Endothelial cell of hepatic sinusoid (primary cell): ENCODE data around the gene APBB1IP.
"Not testable (repeated sequence)": the region's sequence is repeated elsewhere in the genome, so short reads cannot be mapped to it uniquely, and the experiment has no call there.

Experiments
- in situ Hi-C: cut with HindIII; loops from 2 replicates; pipeline ENCODE4 v1.10.0; 2017; ENCODE audit warnings: low sequenced_read_pairs

APBB1IP gene

DNA sequence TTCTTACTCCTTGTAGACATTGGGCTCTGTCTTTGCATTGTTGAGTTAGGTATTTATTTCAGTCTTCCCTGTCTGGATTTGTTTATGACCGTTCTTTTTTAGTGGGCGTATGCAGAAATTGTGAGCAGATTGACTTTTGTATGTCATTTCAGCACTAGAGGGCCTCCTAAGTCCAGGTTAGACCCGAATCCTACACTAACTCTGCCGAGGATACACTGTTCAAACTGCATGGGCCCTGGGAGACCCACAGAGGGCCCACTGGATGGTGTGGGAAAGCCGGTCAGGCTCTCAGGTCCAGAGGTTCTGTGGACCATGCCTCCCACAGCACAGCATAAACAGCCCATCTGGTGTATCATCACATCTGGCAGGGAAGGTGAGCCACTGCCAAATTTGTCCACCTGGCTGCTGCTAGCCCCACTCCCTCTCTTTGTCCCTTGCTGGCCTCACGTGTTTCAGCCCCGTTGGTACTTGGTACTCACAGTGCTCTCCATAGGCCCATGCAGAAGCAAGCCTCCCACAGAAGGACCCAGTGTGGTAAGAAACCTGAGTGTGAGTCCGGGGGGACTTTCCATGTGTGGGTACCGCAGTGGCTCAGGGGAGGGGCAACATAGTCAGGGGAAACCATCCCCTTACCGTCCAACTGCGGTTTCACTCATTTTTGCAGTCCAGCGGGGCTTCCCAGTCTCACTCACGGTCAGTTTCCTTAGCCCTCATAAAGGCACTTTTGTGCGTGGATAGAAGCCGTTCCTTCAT, 112.8 kb downstream of the APBB1IP start:
- in situ Hi-C loops = no loop called here

DNA sequence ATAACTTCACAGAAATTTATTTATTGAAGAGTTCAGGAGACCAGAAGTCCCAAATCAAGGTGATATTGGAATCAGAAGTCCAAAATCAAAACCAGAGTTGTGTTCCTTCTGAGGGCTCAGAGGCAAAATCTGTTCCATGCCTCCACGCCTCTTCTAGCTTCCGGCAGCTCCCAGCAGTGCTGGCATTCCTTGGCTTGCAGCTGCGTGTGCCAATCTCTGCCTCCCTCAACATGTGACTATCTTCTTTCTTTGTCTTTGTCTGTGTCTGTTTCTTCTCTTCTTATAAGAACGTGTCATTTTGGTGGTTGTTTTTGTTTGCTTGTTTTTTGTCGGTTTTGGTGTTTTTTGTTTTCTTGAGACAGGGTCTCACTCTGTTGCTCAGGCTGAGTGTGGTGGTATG, 116.1 kb downstream of the APBB1IP start:
- in situ Hi-C loops = no loop called here

DNA sequence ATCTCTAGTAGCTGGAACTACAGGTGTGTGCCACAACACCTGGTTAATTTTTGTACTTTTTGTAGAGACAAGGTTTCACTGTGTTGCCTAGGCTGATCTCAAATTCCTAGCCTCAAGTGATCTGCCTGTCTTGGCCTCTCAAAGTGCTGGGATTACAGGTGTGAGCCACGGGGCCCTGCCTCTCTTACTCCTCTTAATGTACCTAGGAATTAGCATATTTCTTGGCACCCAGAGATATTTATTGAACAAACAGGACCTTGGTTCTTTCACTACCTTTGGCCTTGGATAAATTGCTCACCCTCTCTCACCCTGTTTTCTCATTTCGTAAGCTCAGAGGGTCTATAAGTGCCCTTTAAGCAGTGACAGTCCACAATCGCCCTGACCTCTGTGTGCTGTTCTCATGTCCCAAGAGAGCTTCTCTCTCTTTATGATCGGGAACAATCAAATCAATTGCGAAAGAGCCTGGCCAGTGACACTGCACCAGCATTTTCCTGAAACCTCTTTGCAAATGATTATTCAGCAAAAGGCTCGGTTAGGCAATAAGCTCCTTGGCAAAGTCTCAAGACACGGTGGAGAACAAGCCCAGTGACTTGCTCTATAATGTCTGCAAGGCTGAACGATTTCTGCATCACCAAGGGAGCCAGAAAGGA, 117.7 kb downstream of the APBB1IP start:
- in situ Hi-C loops = no loop called here

DNA sequence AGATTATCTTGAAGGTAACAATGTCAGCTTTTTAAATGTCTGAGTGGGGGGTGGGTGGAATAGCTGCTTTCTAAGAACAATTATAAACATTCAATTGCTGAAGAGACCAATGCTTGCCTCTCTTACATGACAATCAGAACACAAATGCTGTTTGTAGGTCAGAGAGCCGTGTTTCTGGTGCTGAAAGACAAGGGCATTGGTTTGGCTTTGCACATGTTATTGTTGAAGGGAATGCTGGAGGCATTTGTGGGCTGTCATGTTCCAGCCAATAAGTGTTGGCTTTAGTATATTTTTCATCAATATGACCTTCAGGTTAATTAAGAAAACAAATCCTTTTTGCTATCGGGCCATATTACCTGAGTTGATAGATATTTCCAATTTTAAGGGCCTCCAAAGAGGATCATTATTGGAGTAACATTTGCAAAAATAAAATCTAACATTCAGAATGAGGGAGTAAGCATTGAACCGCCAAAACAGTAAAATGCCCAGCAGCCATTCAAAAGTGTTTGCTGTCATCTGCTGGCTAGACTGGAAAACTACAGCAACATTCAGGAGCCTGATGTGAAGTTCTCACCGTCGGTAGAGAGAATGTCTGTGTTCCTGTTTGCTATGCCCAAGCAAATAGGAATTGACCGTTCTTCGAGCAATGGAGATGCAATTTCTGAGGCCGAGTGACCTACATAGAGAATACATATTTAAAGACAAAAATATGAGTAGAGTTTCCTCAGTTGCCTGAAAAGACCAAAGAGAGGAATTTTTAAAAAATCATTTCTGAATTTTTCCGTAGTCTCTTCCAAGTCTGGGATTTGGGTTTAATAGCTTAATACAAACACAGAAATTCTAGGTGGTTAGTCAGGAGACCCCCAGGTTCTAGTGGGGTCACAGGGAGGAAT, 118.9 kb downstream of the APBB1IP start:
- in situ Hi-C loops = no loop called here

DNA sequence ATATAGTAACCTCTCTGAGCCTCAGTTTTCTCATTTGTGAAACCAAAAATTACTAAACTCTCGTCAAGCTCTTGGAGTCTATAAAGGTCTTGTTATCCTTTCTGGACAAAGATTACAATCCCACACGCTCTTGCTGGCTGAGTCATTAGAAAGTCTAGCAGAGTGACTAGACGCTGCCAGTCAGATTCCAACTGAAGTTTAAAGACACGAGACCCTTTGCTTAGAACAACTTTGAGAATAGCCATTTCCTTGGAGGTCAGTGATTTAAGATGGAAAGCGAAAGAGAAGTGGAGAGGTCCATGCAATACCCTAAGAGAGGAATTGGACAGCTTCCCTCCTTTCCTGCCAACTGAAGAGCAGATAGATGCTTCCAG, 119.5 kb downstream of the APBB1IP start:
- in situ Hi-C loops = no loop called here

DNA sequence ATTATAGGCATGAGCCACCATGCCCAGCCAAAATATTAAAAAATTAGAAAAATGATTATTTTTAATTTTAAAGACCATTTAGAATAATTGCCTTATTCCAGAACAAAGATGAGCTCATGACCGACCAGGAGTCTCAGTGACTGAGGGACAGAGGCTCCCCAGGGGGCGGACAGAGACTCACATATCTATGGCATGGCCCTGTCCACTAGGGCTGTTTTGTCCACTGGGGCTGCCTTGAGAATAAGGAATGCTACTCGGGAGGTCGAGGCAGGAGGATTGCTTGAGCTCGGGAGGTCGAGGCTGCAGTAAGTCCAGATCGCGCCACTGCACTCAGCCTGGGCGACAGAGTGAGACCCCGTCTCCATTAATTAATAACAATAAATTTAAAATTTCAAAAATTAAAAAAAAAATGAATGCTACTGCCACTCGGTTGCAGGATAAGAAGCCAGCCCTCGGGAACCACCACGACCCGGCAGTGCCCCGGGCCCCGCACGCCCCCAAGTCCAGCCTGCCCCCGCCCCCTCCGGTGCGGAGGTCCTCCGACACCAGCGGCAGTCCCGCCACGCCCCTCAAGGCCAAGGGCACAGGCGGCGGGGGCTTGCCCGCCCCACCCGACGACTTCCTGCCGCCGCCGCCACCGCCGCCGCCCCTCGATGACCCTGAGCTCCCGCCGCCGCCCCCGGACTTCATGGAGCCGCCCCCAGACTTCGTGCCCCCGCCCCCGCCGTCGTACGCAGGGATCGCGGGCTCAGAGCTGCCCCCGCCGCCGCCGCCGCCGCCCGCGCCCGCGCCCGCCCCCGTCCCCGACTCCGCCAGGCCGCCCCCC, 128.6 kb downstream of the APBB1IP start:
- in situ Hi-C loops = no loop called here

DNA sequence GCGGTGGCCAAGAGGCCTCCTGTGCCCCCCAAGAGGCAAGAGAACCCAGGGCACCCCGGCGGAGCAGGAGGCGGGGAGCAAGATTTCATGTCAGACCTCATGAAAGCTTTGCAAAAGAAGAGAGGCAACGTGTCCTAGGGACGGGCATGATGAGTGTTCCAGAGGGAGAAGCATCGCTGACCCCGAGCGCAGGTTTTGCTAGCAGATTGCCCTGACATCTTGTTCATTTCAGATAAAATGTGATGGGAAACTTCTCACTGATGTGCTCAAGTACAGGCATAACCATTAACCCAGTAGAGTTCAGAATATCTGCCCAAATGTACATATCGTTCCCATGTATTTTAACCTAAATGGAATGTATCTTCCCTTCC, 129.2 kb downstream of the APBB1IP start:
- in situ Hi-C loops = no loop called here

DNA sequence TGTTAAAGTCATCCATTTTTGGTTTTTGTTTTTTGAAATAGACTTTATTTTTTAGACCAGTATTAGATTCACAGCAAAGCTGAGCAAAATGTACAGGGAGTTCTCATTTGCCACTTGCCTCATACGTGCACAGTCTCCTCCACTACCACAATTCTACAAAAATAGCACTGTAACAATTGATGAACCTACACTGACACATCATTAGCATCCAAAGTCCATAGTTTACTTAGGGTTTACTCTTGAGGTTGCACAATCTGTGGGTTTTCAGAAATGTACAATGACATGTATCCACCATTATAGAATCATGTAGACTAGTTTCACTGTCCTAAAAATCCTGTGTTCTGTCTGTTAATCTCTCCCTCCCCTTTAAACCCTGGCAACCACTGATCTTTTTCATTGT, 133.5 kb downstream of the APBB1IP start:
- in situ Hi-C loops = no loop called here

DNA sequence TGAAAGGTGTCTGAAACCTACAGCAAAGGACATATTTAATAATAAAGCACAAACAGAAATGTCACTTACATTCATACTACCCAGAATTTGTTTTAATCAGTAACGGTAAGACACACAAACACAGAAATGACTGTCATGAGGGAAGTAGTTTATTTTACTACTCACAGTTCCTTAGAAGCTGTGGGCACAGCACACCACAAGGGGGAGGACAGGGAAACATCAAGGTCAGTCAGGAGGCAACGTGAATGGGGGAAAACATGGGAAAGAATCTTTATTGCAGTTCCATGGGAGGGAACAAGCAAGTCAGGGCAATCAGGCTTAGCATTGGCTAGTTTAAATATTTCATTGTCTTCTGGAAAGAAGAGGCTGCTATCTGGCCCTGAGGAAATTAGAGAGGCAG, 135.5 kb downstream of the APBB1IP start:
- in situ Hi-C loops = no loop called here

DNA sequence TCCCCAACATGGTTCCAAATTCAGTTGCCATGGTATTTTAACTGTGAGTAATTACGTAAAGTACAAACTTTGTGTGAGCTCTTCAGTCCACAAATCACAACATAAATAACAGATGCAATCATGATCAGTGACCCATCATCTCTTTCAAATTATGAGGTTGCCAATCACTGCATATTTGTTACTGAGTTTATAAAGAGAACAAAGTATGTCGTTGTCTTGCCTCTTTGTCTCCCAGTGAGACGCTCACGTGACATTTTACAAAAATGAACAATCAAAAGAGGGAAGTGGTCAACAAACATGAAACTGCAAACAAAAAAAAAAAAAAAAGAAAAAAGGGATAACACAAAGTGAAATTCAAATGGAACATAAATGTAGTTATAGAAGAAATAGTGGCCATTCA, 136.6 kb downstream of the APBB1IP start:
- in situ Hi-C loops = no loop called here

DNA sequence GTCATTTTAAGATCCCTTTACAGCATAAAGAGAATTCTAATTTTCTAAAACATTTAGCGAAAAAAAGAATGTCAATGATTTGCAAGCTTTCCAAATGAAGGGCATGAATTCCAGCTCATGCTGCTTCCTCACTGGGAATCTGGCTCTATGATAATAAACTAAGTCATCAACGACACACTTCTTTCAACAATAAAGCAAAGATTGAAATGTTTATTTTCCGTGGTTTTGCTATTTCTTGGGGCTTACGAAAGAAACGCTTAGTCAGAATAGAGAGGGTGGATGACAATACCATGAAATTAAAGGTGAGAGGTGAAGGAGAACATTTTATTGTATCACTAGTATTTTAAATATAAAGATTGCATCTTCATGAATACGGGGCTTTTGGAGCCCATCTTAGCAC, 140.2 kb downstream of the APBB1IP start:
- in situ Hi-C loops = not testable (repeated sequence)

DNA sequence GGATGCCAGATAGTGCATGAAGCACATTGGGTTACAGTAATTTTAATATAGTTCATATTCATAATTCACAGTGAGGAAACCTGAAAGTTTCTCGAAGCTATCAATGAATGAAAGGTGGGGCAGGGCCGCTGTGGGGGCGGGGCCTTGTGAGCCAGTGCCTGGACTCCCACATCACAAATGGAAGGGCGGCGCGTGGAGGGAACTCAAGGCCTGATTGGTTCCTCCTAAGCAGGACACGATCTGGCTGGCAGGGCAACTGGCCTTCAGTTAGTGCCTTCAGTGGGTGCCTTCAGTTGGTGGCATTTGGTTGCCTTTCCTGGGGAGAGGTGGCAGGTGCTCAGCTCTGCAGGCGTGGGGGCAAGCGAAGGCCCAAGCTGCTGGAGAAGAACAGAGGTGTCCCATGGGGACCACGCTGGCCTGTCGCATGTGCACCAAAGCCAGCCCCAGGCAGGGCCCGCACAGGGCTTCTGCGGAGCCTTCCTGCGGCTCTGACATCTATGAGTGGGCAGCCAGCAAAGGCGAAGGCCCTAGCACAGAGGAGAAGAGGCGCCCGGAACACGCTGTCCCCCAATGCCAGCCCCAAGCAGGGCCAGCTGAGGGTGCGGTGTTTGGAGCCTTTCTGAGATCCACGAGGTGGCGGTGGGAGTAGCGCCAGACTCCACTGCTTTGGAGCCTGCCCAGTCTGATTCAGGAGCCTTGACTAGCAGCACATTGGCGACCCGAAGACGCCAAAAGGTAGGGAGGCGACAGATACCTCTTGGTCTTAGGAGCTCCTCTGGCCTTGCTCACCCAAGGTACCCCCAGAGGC, 141.3 kb downstream of the APBB1IP start:
- in situ Hi-C loops = no loop called here

DNA sequence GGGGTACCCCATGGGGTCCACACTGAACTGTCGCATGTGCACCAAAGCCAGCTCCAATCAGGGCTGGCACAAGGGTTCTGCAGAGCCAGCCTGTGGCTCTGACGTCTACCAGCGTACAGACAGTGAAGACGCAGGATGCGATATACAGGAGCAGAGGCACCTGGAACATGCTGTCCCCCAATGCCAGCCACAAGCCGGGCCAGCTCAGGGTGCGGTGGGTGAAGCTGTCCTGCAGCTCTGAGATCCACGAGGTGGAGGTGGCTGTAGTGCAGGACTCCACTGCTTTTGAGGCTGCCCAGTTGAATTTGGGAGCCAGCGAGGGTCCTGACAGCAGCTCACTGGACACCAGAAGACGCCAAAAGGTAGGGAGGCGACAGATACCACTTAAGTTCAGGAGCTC, 148.1 kb downstream of the APBB1IP start:
- in situ Hi-C loops = no loop called here

DNA sequence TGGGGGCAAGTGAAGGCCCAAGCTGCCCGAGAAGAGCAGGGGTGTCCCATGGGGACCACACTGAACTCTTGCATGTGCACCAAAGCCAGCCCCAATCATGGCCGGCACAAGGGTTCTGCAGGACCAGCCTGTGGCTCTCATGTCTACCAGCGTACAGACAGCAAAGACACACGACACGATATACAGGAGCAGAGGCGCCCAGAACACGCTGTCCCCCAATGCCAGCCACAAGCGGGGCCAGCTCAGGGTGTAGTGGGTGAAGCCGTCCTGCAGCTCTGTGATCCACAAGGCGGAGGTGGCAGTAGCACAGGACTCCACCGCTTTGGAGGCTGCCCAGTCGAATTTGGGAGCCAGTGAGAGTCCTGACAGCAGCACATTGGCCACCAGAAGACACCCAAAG, 150.5 kb downstream of the APBB1IP start:
- in situ Hi-C loops = no loop called here

DNA sequence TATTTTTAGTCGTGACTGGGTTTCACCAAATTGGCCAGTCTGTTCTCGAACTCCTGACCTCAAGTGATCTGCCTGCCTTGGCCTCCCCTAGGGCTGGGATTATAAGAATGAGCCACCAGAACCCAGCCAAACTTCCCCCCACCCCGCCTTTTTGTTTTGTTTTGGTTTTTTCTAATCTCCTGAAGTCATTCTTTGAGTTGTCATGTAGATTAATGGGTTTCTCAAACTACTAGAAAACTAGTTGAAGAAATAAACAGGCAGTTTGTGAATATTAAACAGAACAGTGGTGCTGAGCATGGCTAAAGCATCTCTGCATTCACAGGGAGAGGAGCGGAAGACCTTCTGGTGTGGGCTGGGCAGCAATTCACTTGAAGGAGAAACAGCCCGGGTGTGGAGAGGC, 151.7 kb downstream of the APBB1IP start:
- in situ Hi-C loops = not testable (repeated sequence)

DNA sequence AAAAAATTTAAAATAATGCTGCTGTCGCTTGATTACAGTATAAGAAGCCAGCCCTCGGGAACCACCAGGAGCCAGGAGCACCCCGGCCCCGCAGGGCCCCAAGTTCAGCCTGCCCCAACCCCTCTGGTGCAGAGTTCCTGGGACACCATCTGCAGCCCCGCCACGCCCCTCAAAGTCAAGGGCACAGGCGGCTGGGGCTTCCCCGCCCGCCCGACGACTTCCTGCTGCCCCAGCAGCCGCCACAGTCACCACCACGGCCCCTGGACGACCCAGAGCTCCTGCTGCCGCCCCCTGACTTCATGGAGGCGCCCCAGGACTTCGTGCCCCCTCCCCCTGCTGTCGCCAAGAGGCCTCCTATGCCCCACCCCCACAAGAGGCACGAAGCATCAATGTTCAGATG, 155.8 kb downstream of the APBB1IP start:
- in situ Hi-C loops = no loop called here

DNA sequence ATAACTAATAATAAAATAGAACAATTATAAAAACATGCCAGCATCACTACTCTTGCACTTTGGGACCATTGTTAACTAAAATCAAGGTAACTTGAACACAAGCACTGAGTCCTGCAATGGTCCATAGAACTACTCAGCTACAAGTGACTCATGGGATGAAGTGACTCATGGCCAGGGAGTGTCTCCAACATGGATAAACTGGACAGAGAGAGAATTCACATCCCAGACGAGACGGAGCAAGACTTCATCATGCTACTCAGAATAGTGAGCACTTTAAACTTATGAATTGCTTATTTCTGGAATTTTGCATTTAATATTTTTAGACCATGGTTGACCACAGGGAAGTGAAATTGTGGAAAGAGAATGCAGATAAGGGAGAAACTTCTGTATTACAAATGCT, 165.1 kb downstream of the APBB1IP start:
- in situ Hi-C loops = not testable (repeated sequence)

DNA sequence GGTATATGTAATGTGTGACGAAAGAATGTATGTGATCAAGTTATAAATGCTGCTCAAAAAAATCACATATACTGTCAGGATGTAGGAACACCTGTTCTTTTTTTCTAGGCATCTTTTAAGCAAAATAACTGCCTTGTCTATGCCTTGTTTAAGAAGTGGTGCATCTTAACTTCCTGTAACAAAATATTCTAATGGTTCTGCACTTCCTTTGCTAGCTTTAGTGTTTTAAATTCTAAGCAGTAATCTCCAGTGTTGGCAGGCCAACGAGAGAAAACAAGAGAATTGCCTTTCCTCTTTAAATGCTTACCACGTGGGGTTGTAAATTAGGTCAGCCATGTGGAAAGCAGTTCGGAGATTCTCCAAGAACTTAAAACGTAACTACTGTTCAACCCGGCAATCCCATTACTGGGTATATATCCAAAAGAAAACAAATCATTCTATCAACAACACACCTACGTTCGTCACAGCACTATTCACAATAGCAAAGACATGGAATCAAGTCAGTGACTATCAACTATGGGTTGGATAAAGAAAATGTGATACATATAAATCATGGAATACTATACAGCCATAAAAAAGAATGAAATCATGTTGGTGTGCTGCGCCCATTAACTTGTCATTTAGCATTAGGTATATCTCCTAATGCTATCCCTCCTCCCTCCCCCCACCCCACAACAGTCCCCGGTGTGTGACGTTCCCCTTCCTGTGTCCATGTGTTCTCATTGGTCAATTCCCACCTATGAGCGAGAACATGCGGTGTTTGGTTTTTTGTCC, 166.4 kb downstream of the APBB1IP start:
- in situ Hi-C loops = not testable (repeated sequence)

DNA sequence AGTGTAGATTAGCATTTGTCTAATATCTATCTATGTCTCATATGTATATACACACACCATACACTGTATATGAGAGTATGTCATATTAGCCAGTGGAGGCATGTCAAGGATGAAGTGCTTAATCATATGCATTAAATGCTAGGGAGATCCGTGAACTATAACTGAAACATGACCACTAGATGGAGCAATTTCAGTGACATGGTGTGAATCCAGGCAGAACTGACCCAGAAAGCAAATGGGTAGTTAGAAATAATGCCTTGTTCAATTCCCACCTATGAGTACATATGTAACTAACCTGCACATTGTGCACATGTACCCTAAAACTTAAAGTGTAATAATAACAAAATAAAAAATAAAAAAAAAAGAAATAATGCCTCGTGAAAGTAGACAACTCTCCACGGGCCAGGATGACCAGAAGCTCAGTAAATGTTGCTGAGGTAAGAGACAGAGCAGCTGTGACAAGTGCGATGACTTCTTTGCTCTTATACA, 168.3 kb downstream of the APBB1IP start:
- in situ Hi-C loops = not testable (repeated sequence)
